VCaP (cell line): ENCODE measurements around the gene TCTA.

ENCODE experiments used
- H3K27ac ChIP-seq: fragments of 450-650 bp; 2 replicates; pipeline ENCODE4 v1.5.1; 2017
- CTCF ChIP-seq: fragments of 450-650 bp; conservative IDR thresholded peaks from 2 replicates; pipeline ENCODE4 v1.5.1; 2017; ENCODE audit warnings: mild to moderate bottlenecking, moderate library complexity

The TCTA gene

DNA sequence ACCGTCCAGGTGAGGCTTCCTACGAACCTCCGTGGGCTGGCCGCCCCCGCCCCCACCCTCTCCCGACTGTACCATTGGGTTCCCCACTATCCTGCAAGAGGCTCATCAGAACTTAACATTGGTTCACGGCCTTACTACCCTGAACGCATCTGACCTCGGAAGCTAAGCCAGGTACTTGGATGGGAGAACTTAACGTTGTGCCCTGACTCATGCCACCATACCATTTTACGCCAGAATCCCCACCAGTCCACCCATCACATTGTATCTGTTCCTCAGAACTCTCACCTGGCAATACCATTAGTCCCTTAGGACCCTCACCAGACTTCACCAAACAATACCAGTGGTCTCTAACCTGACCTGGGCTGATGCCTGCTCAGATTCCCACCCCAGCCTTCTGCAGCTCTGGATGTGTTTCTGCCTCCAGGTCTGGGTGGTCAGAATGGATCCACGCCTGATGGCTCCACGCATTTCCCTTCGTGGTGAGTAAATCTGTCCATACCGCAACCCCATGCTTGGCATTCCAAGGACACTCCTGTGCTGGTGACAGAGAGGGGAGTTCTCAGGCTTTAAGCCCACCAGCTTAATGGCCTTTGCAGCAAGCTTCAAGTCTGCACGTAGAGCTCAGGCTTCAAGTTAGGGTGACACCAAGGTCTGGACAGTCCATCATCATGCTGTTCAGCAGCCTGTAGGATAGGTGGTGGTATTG is 562 bp downstream of the TCTA start:
- peak overlapping the region; percentile 98 for H3K27ac ChIP-seq
- TF ChIP-seq CTCF, result no peak

GRCh38 chr3:49413338-49413734 is 1.1 kb downstream of the TCTA start:
- H3K27ac ChIP-seq, result peak overlapping the region; percentile 98
- TF ChIP-seq CTCF, result no peak

DNA sequence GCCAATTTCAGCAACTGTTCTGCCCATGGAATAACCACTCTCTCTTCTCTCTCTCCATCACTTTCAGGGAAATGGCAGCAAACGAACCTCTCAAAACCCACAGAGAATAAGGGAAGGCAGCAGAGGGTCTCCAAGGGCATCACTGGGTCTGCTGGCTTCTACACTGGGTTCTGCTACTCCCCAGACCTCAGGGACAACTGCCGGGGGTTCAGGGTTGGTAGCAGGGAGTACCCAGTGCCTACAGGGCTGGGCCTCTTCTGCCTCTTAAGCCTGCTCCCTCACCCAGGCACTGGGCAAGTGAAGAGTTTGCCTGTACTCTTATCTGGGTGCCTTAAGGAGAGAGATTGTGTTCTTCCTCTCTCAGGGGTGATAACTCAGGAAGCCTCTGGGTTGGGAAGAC is 2.5 kb downstream of the TCTA start:
- no peak for TF ChIP-seq CTCF
- peak overlapping the region; percentile 12; the same call in 1 of the 2 replicates for H3K27ac ChIP-seq

DNA sequence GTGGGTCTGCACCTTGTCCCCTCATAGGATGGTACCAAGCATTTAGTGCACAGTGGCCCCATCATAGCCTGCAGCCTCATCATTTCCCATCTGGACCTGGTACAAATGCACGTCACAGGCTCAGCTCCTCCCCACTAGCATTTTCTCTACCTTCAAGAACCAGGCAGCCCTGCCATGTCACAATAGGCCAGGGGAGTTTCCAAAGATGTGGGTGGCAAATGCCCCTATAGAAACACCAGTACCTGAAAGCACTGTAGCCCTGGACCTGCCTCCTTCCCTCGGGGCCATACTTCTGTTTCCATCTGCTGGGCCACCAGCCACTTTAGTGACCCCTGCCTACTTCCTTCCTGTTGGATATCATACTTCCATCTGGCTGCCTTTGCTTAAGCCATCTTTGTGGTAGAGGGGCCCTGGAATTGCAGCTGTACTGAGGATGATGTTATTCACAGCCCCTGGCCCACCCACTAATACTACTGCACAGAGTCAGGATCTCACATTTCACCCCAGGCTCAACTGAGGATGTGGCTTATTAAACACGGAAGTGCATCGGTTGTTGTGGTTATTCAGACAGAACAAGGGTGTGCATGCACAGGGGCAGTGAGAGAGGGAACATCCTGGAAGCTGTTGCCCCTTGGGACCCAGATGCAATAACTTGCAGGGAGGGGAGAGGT is 3.8 kb downstream of the TCTA start:
- 0 out of 2 replicates have a peak, but pooled peaks have one; percentile 4 for TF ChIP-seq CTCF
- no peak overlapping the region for H3K27ac ChIP-seq

- H3K27ac ChIP-seq, result no peak overlapping the region
- no peak for TF ChIP-seq CTCF
These were observed 4.6 kb downstream of the TCTA start for GRCh38 chr3:49416867-49417266.

- no peak for TF ChIP-seq CTCF
- no peak overlapping the region for H3K27ac ChIP-seq
These were observed 5.4 kb downstream of the TCTA start for GRCh38 chr3:49417516-49418120.

DNA sequence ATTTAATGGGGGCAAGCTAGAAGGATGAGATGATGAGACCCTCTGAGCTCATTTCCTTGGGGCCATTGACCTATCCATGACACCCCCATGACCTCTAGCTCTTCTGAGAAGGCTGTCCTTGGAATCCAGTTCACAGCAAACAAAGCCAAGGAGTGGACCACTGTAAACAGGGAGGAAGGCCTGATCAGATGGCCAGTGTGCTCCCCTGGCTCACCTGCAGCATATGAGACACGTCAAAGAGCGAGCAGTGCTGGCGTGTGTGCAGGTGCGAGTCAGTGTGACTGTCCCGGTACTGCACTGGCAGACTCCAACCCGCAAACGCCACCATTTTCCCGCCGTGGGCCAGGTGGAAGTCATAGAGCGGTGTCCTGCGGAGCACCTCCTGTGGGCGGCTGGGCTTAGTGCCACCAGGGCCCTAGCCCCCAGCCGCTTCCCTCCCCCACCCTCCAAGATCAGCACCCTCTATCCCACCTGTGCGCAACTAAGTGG is 9.7 kb downstream of the TCTA start:
- TF ChIP-seq CTCF, result no peak
- H3K27ac ChIP-seq, result no peak overlapping the region
